Left cardiac atrium (tissue), 4 donors: ENCODE results near the gene SPATA16. TPM values are rescaled to one million over a fixed set of nuclear protein-coding genes. Genes with fewer than 3 reads are reported as not detected.
"Not testable (repeated sequence)": the region's sequence is repeated elsewhere in the genome, so short reads cannot be mapped to it uniquely, and the experiment has no call there.

Experiments
- ATAC-seq, 2 donors: fragments of 200-7000 bp; cut with Tn5 transposase; one replicate each; pipeline ENCODE4 v1.9.1; 2020; ENCODE audit warnings: mild to moderate bottlenecking in 2 of 2, moderate library complexity in 2 of 2
- DNase-seq: peaks from one replicate; pipeline ENCODE4 v3.0.0-alpha.2; 2020
- intact Hi-C, 2 donors: fragments of 100-400 bp; cut with DNase I; formaldehyde crosslinking; loops; one replicate each; pipeline versions ENCODE4 v1.14.1 to v1.15.1; 2022 to 2023
- total RNA-seq, 2 donors: library from RNA; stranded (reverse); fragmentation: NEBNext Ultra II Directional; extraction: Animal tissue kit (Norgen Biotek cat#: 25700); gene quantifications; one replicate each; pipeline ENCODE4 v1.2.1, GENCODE V29; 2021
- donor health status: DM: no; HTN: yes; CAD: no.
- donor health status: DM: no; HTN: yes; CAD: no; lungs with severe emphysema.
- donor health status: DM: yes; HTN: yes; CAD: no.
- donor health status: Dilated cardiomyopathy.

SPATA16 gene
- total RNA-seq, 2 donors from 2014 or later, result not detected

GRCh38 chr3:172977696-172978095 lies 163.3 kb downstream of the SPATA16 start:
- no peak for ATAC-seq
- no peak for DNase-seq
- intact Hi-C loops, result no loop called here

GRCh38 chr3:172974969-172975368 lies 166.1 kb downstream of the SPATA16 start:
- DNase-seq, result no peak
- ATAC-seq, result no peak
- intact Hi-C loops, result no loop called here

GRCh38 chr3:172973799-172974198 lies 167.2 kb downstream of the SPATA16 start:
- intact Hi-C loops, result no loop called here
- ATAC-seq (no peak), DNase-seq (no peak)

GRCh38 chr3:172972717-172973116 lies 168.3 kb downstream of the SPATA16 start:
- intact Hi-C loops, result no loop called here
- DNase-seq, result no peak
- no peak for ATAC-seq

- intact Hi-C loops, result no loop called here
- DNase-seq (no peak), ATAC-seq (no peak)
Observed at GRCh38 chr3:172972067-172972466, 169.0 kb downstream of the SPATA16 start.

- intact Hi-C loops, result no loop called here
- no peak for ATAC-seq
- DNase-seq, result no peak
Observed at GRCh38 chr3:172968646-172969045, 172.4 kb downstream of the SPATA16 start.

- intact Hi-C loops, result no loop called here
- no peak for DNase-seq
- ATAC-seq, result no peak
Observed at GRCh38 chr3:172965256-172965655, 175.8 kb downstream of the SPATA16 start.

GRCh38 chr3:172960626-172961182 lies 180.3 kb downstream of the SPATA16 start:
- DNase-seq, intact Hi-C loops, ATAC-seq: not testable (repeated sequence)

GRCh38 chr3:172958565-172958964 lies 182.5 kb downstream of the SPATA16 start:
- ATAC-seq, result no peak
- DNase-seq, result no peak
- intact Hi-C loops, result no loop called here

- ATAC-seq (no peak), DNase-seq (no peak)
- intact Hi-C loops, result no loop called here
Observed at GRCh38 chr3:172953571-172953970, 187.5 kb downstream of the SPATA16 start.

- DNase-seq, result no peak
- intact Hi-C loops, result no loop called here
- ATAC-seq, result no peak
Observed at GRCh38 chr3:172951511-172951910, 189.5 kb downstream of the SPATA16 start.

- intact Hi-C loops, result no loop called here
- no peak for ATAC-seq
- no peak for DNase-seq
Observed at GRCh38 chr3:172946061-172946460, 195.0 kb downstream of the SPATA16 start.

GRCh38 chr3:172939651-172940293 lies 201.3 kb downstream of the SPATA16 start:
- DNase-seq (peak; percentile 21), ATAC-seq (no peak)
- intact Hi-C loops, result no loop called here

- intact Hi-C loops, result no loop called here
- DNase-seq (no peak), ATAC-seq (no peak)
Observed at GRCh38 chr3:172938788-172939187, 202.2 kb downstream of the SPATA16 start.

GRCh38 chr3:172931746-172932285 lies 209.2 kb downstream of the SPATA16 start:
- ATAC-seq (no peak), DNase-seq (no peak)
- intact Hi-C loops, result no loop called here

- ATAC-seq, result no peak
- DNase-seq, result no peak
- intact Hi-C loops, result no loop called here
Observed at GRCh38 chr3:172929451-172929850, 211.6 kb downstream of the SPATA16 start.

- intact Hi-C loops, result no loop called here
- DNase-seq (no peak), ATAC-seq (no peak)
Observed at GRCh38 chr3:172924546-172924945, 216.5 kb downstream of the SPATA16 start.

GRCh38 chr3:172919297-172919683 lies 221.7 kb downstream of the SPATA16 start:
- DNase-seq (no peak), ATAC-seq (no peak)
- intact Hi-C loops, result no loop called here

GRCh38 chr3:172918568-172919296 lies 222.3 kb downstream of the SPATA16 start:
- intact Hi-C loops, result no loop called here
- ATAC-seq (no peak), DNase-seq (no peak)

GRCh38 chr3:172918165-172918564 lies 222.9 kb downstream of the SPATA16 start:
- intact Hi-C loops, result no loop called here
- ATAC-seq (peak in 1 of 2 donors; percentile 76), DNase-seq (no peak)
